DND-41 (cell line): ENCODE measurements around the gene AP1G2.
"Not testable (repeated sequence)": the region's sequence is repeated elsewhere in the genome, so short reads cannot be mapped to it uniquely, and the experiment has no call there.

Source experiments
- ATAC-seq: fragments of 200-7000 bp; cut with Tn5 transposase; 3 replicates; pipeline ENCODE4 v1.9.1; 2021; ENCODE audit warnings: low read depth; ENCODE audit not compliant: insufficient read depth
- DNase-seq: peaks from one replicate; pipeline ENCODE4 v3.0.0-alpha.2; 2020
- H2AFZ ChIP-seq: 2 replicates; pipeline ENCODE4 v1.6.0; 2012; ENCODE audit warnings: low read depth, low read length
- H3K27ac ChIP-seq: 2 replicates; pipeline ENCODE4 v1.5.1; 2012; ENCODE audit warnings: low read length, inconsistent platforms
- H3K27me3 ChIP-seq: fragments of 200-600 bp; sonication (generic); 2 replicates; pipeline ENCODE4 v1.6.0; 2012; ENCODE audit warnings: low read length, mild to moderate bottlenecking, inconsistent platforms; ENCODE audit not compliant: insufficient read depth, poor library complexity
- H3K36me3 ChIP-seq: 2 replicates; pipeline ENCODE4 v1.5.1; 2012; ENCODE audit warnings: low read length, inconsistent platforms; ENCODE audit not compliant: insufficient read depth
- H3K4me1 ChIP-seq: 2 replicates; pipeline ENCODE4 v1.5.1; 2012; ENCODE audit warnings: mild to moderate bottlenecking, low read length; ENCODE audit not compliant: insufficient read depth
- H3K4me2 ChIP-seq: 2 replicates; pipeline ENCODE4 v1.6.0; 2012; ENCODE audit warnings: mild to moderate bottlenecking, moderate library complexity, low read length, inconsistent platforms; ENCODE audit not compliant: insufficient read depth
- H3K4me3 ChIP-seq, 2 experiments: fragments of 200-600 bp in 1 of 2; shearing (Covaris generic) in 1 of 2; 2 replicates each; pipeline ENCODE4 v1.5.1; 2012 to 2016; ENCODE audit warnings: inconsistent platforms in 2 of 2, low read length in 2 of 2, mild to moderate bottlenecking in 2 of 2, low read depth in 1 of 2, moderate library complexity in 1 of 2
- H3K79me2 ChIP-seq: 2 replicates; pipeline ENCODE4 v1.6.0; 2012; ENCODE audit warnings: low read length, inconsistent platforms; ENCODE audit not compliant: insufficient read depth
- H3K9ac ChIP-seq: 2 replicates; pipeline ENCODE4 v1.6.0; 2012; ENCODE audit warnings: low read depth, mild to moderate bottlenecking, inconsistent platforms, low read length, moderate library complexity
- H3K9me3 ChIP-seq: 2 replicates; pipeline ENCODE4 v1.5.1; 2012; ENCODE audit warnings: low read length, moderate library complexity, mild to moderate bottlenecking, inconsistent platforms; ENCODE audit not compliant: insufficient read depth, severe bottlenecking
- H4K20me1 ChIP-seq: 2 replicates; pipeline ENCODE4 v1.6.0; 2012; ENCODE audit warnings: low read length; ENCODE audit not compliant: insufficient read depth
- EZH2 ChIP-seq: IDR thresholded peaks from 3 replicates; pipeline ENCODE4 v1.6.1; 2012; ENCODE audit warnings: borderline replicate concordance, low read depth, mild to moderate bottlenecking, moderate library complexity, low read length, inconsistent platforms; ENCODE audit not compliant: severe bottlenecking
- TF ChIP-seq, protein P1 (sequence below): IDR thresholded peaks from 2 replicates; pipeline ENCODE4 v1.5.1; 2012; ENCODE audit warnings: borderline replicate concordance, low read length, moderate library complexity, mild to moderate bottlenecking; ENCODE audit not compliant: poor library complexity, severe bottlenecking; ENCODE audit errors: extremely low read depth

The AP1G2 gene

DNA sequence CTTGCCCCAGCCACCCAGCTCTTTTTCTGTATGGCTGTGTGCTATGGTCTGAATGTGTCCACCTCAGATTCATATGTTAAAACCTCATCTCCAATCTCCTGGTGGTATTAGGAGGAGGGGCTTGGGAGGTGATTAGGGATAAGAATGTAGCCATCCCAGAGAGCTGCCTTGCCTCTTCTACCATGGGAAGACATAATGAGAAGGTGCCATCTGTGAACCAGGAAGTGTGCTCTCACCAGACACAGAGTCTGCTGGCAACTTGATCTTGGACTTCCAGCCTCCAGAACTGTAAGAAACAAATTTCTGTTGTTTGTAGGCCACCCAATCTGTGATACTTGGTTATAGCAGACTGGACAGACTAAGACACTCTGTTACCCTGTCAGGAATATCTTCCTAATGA is 33.8 kb upstream of the AP1G2 start:
- H3K4me1 ChIP-seq: no peaks in the 10 kb centered on the region
- H3K9ac ChIP-seq: no peak overlapping the region
- no peaks in the 10 kb centered on the region for H3K79me2 ChIP-seq
- no peak for ATAC-seq
- H3K27me3 ChIP-seq: no peaks in the 10 kb centered on the region
- TF ChIP-seq EZH2: no peak
- TF ChIP-seq, protein P1, sequence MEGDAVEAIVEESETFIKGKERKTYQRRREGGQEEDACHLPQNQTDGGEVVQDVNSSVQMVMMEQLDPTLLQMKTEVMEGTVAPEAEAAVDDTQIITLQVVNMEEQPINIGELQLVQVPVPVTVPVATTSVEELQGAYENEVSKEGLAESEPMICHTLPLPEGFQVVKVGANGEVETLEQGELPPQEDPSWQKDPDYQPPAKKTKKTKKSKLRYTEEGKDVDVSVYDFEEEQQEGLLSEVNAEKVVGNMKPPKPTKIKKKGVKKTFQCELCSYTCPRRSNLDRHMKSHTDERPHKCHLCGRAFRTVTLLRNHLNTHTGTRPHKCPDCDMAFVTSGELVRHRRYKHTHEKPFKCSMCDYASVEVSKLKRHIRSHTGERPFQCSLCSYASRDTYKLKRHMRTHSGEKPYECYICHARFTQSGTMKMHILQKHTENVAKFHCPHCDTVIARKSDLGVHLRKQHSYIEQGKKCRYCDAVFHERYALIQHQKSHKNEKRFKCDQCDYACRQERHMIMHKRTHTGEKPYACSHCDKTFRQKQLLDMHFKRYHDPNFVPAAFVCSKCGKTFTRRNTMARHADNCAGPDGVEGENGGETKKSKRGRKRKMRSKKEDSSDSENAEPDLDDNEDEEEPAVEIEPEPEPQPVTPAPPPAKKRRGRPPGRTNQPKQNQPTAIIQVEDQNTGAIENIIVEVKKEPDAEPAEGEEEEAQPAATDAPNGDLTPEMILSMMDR: no peak
- no peak for DNase-seq
- no peaks in the 10 kb centered on the region for H4K20me1 ChIP-seq
- H3K27ac ChIP-seq: no peak overlapping the region
- no peak overlapping the region for H2AFZ ChIP-seq
- no peak overlapping the region for H3K4me2 ChIP-seq
- H3K36me3 ChIP-seq: no peaks in the 10 kb centered on the region
- no peak overlapping the region for H3K4me3 ChIP-seq
- no peaks in the 10 kb centered on the region for H3K9me3 ChIP-seq

DNA sequence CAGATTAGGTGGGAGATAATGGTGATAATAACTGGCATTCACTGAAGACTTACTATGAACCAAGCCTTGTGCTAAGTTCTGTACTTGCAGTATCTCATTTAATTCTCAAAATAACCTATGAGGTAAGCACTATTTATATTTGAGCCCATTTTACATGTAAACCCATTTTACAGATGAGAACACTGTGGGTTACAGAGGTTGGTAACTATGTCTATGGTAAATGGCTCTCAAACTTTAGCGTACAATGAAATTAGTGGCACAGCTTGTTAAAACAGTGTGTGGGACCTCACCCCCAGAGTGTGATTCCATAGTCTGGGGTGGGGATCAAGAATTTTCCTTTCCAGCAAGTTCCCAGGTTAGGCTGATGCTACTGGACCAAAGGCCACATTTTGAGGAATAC is 33.2 kb upstream of the AP1G2 start:
- H3K4me2 ChIP-seq: no peak overlapping the region
- ATAC-seq: no peak
- TF ChIP-seq, protein P1: no peak
- TF ChIP-seq EZH2: no peak

DNA sequence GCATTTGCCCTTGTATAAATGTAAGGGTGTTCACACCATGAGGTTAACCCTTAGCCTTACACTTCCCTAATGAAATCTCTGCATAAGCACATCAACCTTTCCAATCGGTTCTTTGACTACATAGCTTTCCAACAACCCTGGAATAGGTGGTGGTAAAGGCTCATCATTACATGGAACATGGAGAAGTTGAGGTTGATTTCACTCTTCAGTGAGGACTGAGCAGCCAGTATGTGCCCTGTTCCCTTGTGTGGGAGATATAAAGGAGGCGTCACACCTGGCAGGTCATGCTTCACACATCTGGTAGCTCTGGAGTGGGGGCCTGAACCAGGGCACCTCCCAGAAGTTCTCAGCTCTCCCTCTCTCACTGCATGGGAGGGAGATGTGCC is 32.7 kb upstream of the AP1G2 start:
- Histone ChIP-seq H3K36me3 (no peaks in the 10 kb centered on the region), H3K4me1 (no peaks in the 10 kb centered on the region), H3K9ac (no peak overlapping the region), H3K9me3 (no peaks in the 10 kb centered on the region), H3K4me3 (no peak overlapping the region), H3K27ac (no peak overlapping the region), H2AFZ (no peak overlapping the region), H4K20me1 (no peaks in the 10 kb centered on the region), H3K4me2 (no peak overlapping the region), H3K27me3 (no peaks in the 10 kb centered on the region), H3K79me2 (no peaks in the 10 kb centered on the region)
- TF ChIP-seq EZH2: no peak
- TF ChIP-seq, protein P1: no peak
- DNase-seq (no peak), ATAC-seq (no peak)

More for the DNA sequence above, 33.2 kb upstream of the AP1G2 start:
- H3K9ac ChIP-seq: no peak overlapping the region
- no peaks in the 10 kb centered on the region for H3K36me3 ChIP-seq
- no peaks in the 10 kb centered on the region for H3K27me3 ChIP-seq
- H3K79me2 ChIP-seq: no peaks in the 10 kb centered on the region
- H3K4me1 ChIP-seq: no peaks in the 10 kb centered on the region
- no peak overlapping the region for H3K4me3 ChIP-seq
- no peak overlapping the region for H2AFZ ChIP-seq
- H4K20me1 ChIP-seq: no peaks in the 10 kb centered on the region
- DNase-seq: no peak
- H3K9me3 ChIP-seq: no peaks in the 10 kb centered on the region
- no peak overlapping the region for H3K27ac ChIP-seq

DNA sequence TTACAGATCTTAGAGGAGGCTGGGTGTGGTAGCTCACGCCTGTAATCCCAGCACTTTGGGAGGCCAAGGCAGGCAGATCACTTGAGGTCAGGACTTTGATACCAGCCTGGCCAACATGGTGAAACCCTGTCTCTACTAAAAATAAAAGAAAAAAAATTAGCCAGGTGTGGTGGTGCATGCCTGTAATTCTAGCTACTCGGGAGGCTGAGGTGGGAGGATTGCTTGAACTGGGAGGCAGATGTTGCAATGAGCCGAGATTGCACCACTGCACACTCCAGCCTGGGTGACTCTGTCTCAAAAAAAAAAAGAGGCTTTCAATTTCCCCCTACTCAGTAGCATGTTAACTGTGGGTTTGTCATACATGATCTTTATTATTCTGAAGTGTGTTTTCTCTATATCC is 26.6 kb upstream of the AP1G2 start:
- H2AFZ ChIP-seq, H3K27ac ChIP-seq, DNase-seq, ATAC-seq, H3K27me3 ChIP-seq, H3K9ac ChIP-seq, H3K4me1 ChIP-seq, H3K36me3 ChIP-seq, H3K4me3 ChIP-seq, H3K4me2 ChIP-seq, H3K9me3 ChIP-seq, H4K20me1 ChIP-seq, H3K79me2 ChIP-seq: not testable (repeated sequence)
